Adrenal gland (tissue), 12 donors: ENCODE measurements around the gene DHX38. TPM values are rescaled to one million over a fixed set of nuclear protein-coding genes. Genes with fewer than 3 reads are reported as not detected.

Experiments
- DNase-seq, 7 donors: peaks; one replicate each; pipeline ENCODE4 v3.0.0-alpha.2; 2019 to 2020
- H3K27ac ChIP-seq, 5 donors: fragments of 200-600 bp; sonication (generic) in 4 of 5; 1 replicate in 3 of 5; 2 replicates in 2 of 5; pipeline versions ENCODE4 v1.5.1 to v1.8.0; 2016 to 2020; ENCODE audit warnings: mild to moderate bottlenecking in 1 of 5
- H3K27me3 ChIP-seq: fragments of 200-600 bp; 2 replicates; pipeline ENCODE4 v1.8.0; 2021
- H3K36me3 ChIP-seq, 2 donors: fragments of 200-600 bp; replicated peaks in 1 of 2; 1 replicate in 1 of 2; 2 replicates in 1 of 2; pipeline versions ENCODE4 v1.5.1 to v1.8.0; 2018 to 2022
- H3K4me1 ChIP-seq, 2 donors: fragments of 200-600 bp; replicated peaks in 1 of 2; 1 replicate in 1 of 2; 2 replicates in 1 of 2; pipeline versions ENCODE4 v1.5.1 to v1.8.0; 2018 to 2021
- H3K4me3 ChIP-seq, 4 donors: fragments of 200-600 bp; sonication (generic) in 3 of 4; one replicate each; pipeline ENCODE4 v1.5.1; 2016 to 2018
- H3K9me3 ChIP-seq, 3 donors: fragments of 200-600 bp; sonication (generic) in 1 of 3; replicated peaks in 1 of 3; 1 replicate in 2 of 3; 2 replicates in 1 of 3; pipeline versions ENCODE4 v1.5.1 to v1.8.0; 2016 to 2021
- CTCF ChIP-seq, 6 experiments: fragments of 450-650 bp in 4 of 6; fragments of 200-600 bp in 2 of 6; sonication (generic) in 1 of 6; IDR thresholded peaks; 1 replicate in 5 of 6; 2 replicates in 1 of 6; pipeline versions ENCODE4 v1.5.1 to v1.8.0; 2016 to 2021; ENCODE audit warnings: antibody characterized with exemption in 6 of 6, mild to moderate bottlenecking in 2 of 6, moderate library complexity in 1 of 6
- POLR2A ChIP-seq, 2 donors: fragments of 450-650 bp; IDR thresholded peaks; one replicate each; pipeline ENCODE4 v1.6.1; 2017; ENCODE audit warnings: antibody characterized with exemption in 2 of 2, mild to moderate bottlenecking in 2 of 2, moderate library complexity in 1 of 2
- WGBS, 4 donors: extraction: QIAGEN DNeasy Blood & Tissue Kit in 2 of 4; methylation state at CpG; one replicate each; pipeline versions ENCODE4 v1.1.5 to v1.1.7; 2013 to 2017; 5-methylcytosine and 5-hydroxymethylcytosine counted together
- intact Hi-C, 2 donors: fragments of 100-400 bp; cut with DNase I; formaldehyde crosslinking; loops; one replicate each; pipeline versions ENCODE4 v1.14.1 to v1.15.0; 2022 to 2023
- polyA plus RNA-seq, 3 donors: library from polyadenylated mRNA; stranded (reverse); fragments of 200-250 nt in 2 of 3; fragments of 350-450 nt in 1 of 3; fragmentation: Illumina TruSeq in 1 of 3; extraction: RNeasy Lipid Tissue Mini Kit (QIAGEN cat#74804) in 1 of 3; gene quantifications; one replicate each; pipeline ENCODE4 v1.2.3, GENCODE V29; 2013 to 2014
- total RNA-seq, 9 donors: library from RNA; depleted of rRNA in 4 of 9; stranded (reverse); fragments of >200 nt in 4 of 9; fragments of 120-200 nt in 1 of 9; fragmentation: NEBNext Ultra II Directional in 1 of 9; extraction: Animal tissue kit (Norgen Biotek cat#: 25700) in 1 of 9; gene quantifications; one replicate each; pipeline versions ENCODE4 v1.1.0 to v1.2.4, GENCODE V29; 2013 to 2023
- donor health status: healthy with polysubstance abuse.
- donor health status: Bipolar disorder and iron deficiency.
- donor health status: DM: yes; HTN: yes; CAD: no.
- donor health status: DM: no; HTN: no; CAD: no.
- donor health status: DM: no; HTN: no; CAD: no.
- donor health status: DM: yes; HTN: yes; CAD: no.

Gene DHX38
- total and polyA plus RNA-seq, 12 donors = 31.9 to 93.1 (median 45.0) TPM

GRCh38 chr16:72123426-72123825 lies 29.8 kb downstream of the DHX38 start:
- intact Hi-C loops = loop anchor here (10.0 kb wide), 1 partner anchor 341 kb away; no protein-coding TSS in a partner anchor
- no peak for DNase-seq

DNA sequence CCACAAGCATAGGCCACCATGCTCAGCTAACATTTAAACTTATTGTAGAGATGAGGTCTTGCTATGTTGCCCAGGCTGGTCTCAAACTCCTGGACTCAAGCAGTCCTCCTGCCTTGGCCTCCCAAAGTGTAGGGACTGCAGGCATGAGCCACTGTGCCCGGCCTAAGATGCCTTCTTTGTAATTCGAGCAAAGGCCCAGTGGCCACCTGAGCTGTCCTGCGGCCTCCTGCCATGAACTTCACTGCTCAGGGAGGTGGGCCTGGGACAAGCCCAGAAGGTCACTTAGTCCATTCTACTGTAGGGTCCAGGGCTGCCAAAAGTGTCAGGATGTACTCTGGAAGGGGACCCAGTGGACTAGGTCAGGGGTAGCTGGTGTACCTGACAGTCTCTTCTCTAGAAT lies 30.5 kb downstream of the DHX38 start:
- no peak for DNase-seq
- Histone ChIP-seq H3K9me3 (no peaks in the 10 kb centered on the region), H3K4me3 (no peak overlapping the region), H3K36me3 (no peaks in the 10 kb centered on the region), H3K27ac (no peak overlapping the region), H3K27me3 (no peaks in the 10 kb centered on the region), H3K4me1 (peaks cover 0 to 6% of the 10 kb centered on the region in 2 donors)
- intact Hi-C loops = loop anchor here (10.0 kb wide), 1 partner anchor 341 kb away; no protein-coding TSS in a partner anchor
- TF ChIP-seq POLR2A (IDR thresholded peaks at IDR 0.05) (no peak), CTCF (IDR thresholded peaks at IDR 0.05) (no peak)
- WGBS, 4 donors = 63 to 96% (median 91%) methylated on average over 2 to 3 of the region's 3 CpGs; no CpG with 5 or more reads in 1 of the 4 donors

More at GRCh38 chr16:72123426-72123825, 29.8 kb downstream of the DHX38 start:
- H3K27ac ChIP-seq = no peak overlapping the region
- WGBS, 4 donors = 55 to 79% (median 77%) methylated on average over 8 of the region's 8 CpGs
- no peaks in the 10 kb centered on the region for H3K9me3 ChIP-seq
- no peaks in the 10 kb centered on the region for H3K27me3 ChIP-seq
- H3K4me3 ChIP-seq = no peak overlapping the region
- TF ChIP-seq CTCF (IDR thresholded peaks at IDR 0.05) (no peak), POLR2A (IDR thresholded peaks at IDR 0.05) (no peak)
- no peaks in the 10 kb centered on the region for H3K36me3 ChIP-seq
- peaks cover 0 to 6% of the 10 kb centered on the region in 2 donors for H3K4me1 ChIP-seq

- Histone ChIP-seq H3K4me1 (peaks cover 0 to 6% of the 10 kb centered on the region in 2 donors), H3K36me3 (no peaks in the 10 kb centered on the region), H3K27ac (peak overlapping the region in 3 of 5 donors; percentile 13 to 74 (median 59)), H3K27me3 (no peaks in the 10 kb centered on the region), H3K9me3 (no peaks in the 10 kb centered on the region), H3K4me3 (no peak overlapping the region)
- WGBS, 4 donors = 29 to 34% (median 32%) methylated on average over 12 to 13 of the region's 13 CpGs
- TF ChIP-seq CTCF (IDR thresholded peaks at IDR 0.05) (peak; percentile 66 to 83 (median 76)), POLR2A (IDR thresholded peaks at IDR 0.05) (no peak)
- DNase-seq = peak; percentile 69 to 82 (median 72)
- intact Hi-C loops = loop anchor here (10.0 kb wide), 1 partner anchor 340 kb away; no protein-coding TSS in a partner anchor
Observed at GRCh38 chr16:72124761-72125634, 31.4 kb downstream of the DHX38 start.

- Histone ChIP-seq H3K9me3 (no peaks in the 10 kb centered on the region), H3K4me1 (peaks cover 0 to 6% of the 10 kb centered on the region in 2 donors), H3K36me3 (no peaks in the 10 kb centered on the region), H3K4me3 (no peak overlapping the region), H3K27me3 (no peaks in the 10 kb centered on the region), H3K27ac (peak overlapping the region in 3 of 5 donors; percentile 13 to 74 (median 59))
- intact Hi-C loops = loop anchor here (10.0 kb wide), 1 partner anchor 339 kb away; no protein-coding TSS in a partner anchor
- DNase-seq = no peak
- TF ChIP-seq POLR2A (IDR thresholded peaks at IDR 0.05) = no peak
- TF ChIP-seq CTCF (IDR thresholded peaks at IDR 0.05) = no peak
- WGBS, 4 donors = 67 to 84% (median 79%) methylated on average over 6 to 9 of the region's 9 CpGs
Observed at GRCh38 chr16:72125635-72126428, 32.2 kb downstream of the DHX38 start.
